Natural killer cell (primary cell): ENCODE results near the gene NRK. TPM values are rescaled to one million over a fixed set of nuclear protein-coding genes. Genes with fewer than 3 reads are reported as not detected.

ENCODE experiments used
- ATAC-seq, 3 donors: fragments of 150-1000 bp in 2 of 3; fragments of 200-7000 bp in 1 of 3; cut with Tn5 transposase; 1 replicate in 1 of 3; 2 replicates in 2 of 3; pipeline ENCODE4 v1.10.0; 2021; ENCODE audit warnings: mild to moderate bottlenecking in 2 of 3, moderate library complexity in 2 of 3
- DNase-seq, 2 donors: peaks; one replicate each; pipeline versions ENCODE4 v3.0.0 to v3.0.0-alpha.2; 2013 to 2021; ENCODE audit warnings: mixed read lengths in 1 of 2
- H3K27ac ChIP-seq: one replicate; pipeline ENCODE4 v1.5.1; 2013; ENCODE audit warnings: mild to moderate bottlenecking, low read length
- H3K27me3 ChIP-seq: one replicate; pipeline ENCODE4 v1.6.1; 2013; ENCODE audit warnings: low read length; ENCODE audit not compliant: control insufficient read depth, insufficient read depth
- H3K36me3 ChIP-seq: one replicate; pipeline ENCODE4 v1.6.1; 2013; ENCODE audit warnings: low read length; ENCODE audit not compliant: control insufficient read depth, insufficient read depth
- H3K4me1 ChIP-seq: one replicate; pipeline ENCODE4 v1.6.1; 2013; ENCODE audit warnings: low read length; ENCODE audit not compliant: control insufficient read depth, insufficient read depth
- H3K4me3 ChIP-seq: one replicate; pipeline ENCODE4 v1.5.1; 2013; ENCODE audit warnings: low read length
- H3K9me3 ChIP-seq: one replicate; pipeline ENCODE4 v1.6.1; 2013; ENCODE audit warnings: low read length; ENCODE audit not compliant: control insufficient read depth, insufficient read depth
- H3K27ac Mint-ChIP-seq, 2 donors: one replicate each; pipeline ENCODE4 v1.8.0; 2022; ENCODE audit warnings: mild to moderate bottlenecking in 2 of 2, mixed read lengths in 2 of 2, moderate library complexity in 1 of 2
- H3K27me3 Mint-ChIP-seq, 2 donors: one replicate each; pipeline ENCODE4 v1.8.0; 2022; ENCODE audit warnings: low read depth in 2 of 2, mixed read lengths in 2 of 2
- H3K36me3 Mint-ChIP-seq: one replicate; pipeline ENCODE4 v1.8.0; 2022; ENCODE audit warnings: mixed read lengths
- H3K4me1 Mint-ChIP-seq, 2 donors: one replicate each; pipeline ENCODE4 v1.8.0; 2022; ENCODE audit warnings: mixed read lengths in 2 of 2
- H3K4me3 Mint-ChIP-seq: one replicate; pipeline ENCODE4 v1.8.0; 2022; ENCODE audit warnings: mild to moderate bottlenecking, moderate library complexity, mixed read lengths
- H3K9me3 Mint-ChIP-seq, 2 donors: one replicate each; pipeline ENCODE4 v1.8.0; 2022; ENCODE audit warnings: mixed read lengths in 2 of 2
- CTCF ChIP-seq: fragments of 200-600 bp; IDR thresholded peaks from one replicate; pipeline ENCODE4 v1.8.0; 2022; ENCODE audit warnings: antibody characterized with exemption
- WGBS: methylation state at CpG from one replicate; pipeline ENCODE4 v1.1.7; 2013; ENCODE audit warnings: missing lambda C conversion rate; ENCODE audit not compliant: insufficient coverage; 5-methylcytosine and 5-hydroxymethylcytosine counted together
- intact Hi-C: fragments of 100-400 bp; cut with micrococcal nuclease; formaldehyde crosslinking; loops from one replicate; pipeline ENCODE4 v1.14.2; 2022
- total RNA-seq, 4 donors: library from RNA; stranded (reverse); fragments of 120-200 nt in 1 of 4; gene quantifications; one replicate each; pipeline versions ENCODE4 v1.2.3 to v1.2.4, GENCODE V29; 2013 to 2022

Gene NRK
- total RNA-seq, result not detected
- total RNA-seq (2013), result not detected

- DNase-seq, result no peak
These were observed at the start of gene NRK for GRCh38 chrX:105822138-105823091. TSS of gene NRK (plus strand) at chrX:105822539. CDS start at chrX:105822846, 307 bp downstream.

DNA sequence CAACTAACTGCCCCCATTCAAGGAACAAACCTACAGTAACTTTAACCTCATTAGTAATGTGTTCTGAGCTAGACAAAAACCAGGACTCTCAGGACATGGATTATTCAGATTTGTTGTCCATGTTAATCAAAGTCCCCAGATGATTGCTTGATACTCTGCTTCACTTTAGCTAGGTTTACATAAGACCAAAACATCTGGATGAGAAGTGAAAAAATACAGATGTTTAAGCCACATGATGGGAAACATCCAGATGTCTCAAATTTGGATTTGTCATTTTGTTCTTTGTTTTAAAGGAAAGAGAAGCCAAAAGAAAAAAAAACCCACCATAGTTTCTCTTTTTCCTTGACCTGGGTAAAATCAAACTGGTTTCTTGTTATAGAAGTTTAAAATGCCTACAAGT lies 48.5 kb upstream of the NRK start:
- H3K4me3 Mint-ChIP-seq, result no peak overlapping the region
- no peak for ATAC-seq

More at GRCh38 chrX:105822138-105823091, at the start of gene NRK:
- Mint-ChIP-seq H3K9me3 (peaks cover 3 to 5% of the 10 kb centered on the region in 2 donors), H3K4me3 (no peak within 1 kb of the TSS), H3K4me1 (no peaks in the 10 kb centered on the region), H3K27ac (no peak within 1 kb of the TSS), H3K36me3 (peaks cover 9% of the 10 kb centered on the region), H3K27me3 (peaks cover 7 to 30% of the 10 kb centered on the region in 2 donors)
- no peak for ATAC-seq
- Histone ChIP-seq H3K27ac (no peak within 1 kb of the TSS), H3K36me3 (no peaks in the 10 kb centered on the region), H3K9me3 (no peaks in the 10 kb centered on the region), H3K4me1 (no peaks in the 10 kb centered on the region), H3K27me3 (no peaks in the 10 kb centered on the region), H3K4me3 (no peak within 1 kb of the TSS)
- intact Hi-C loops, result no loop called here
- TF ChIP-seq CTCF, result no peak
- WGBS, result 8% methylated on average over 75 of the region's 76 CpGs

DNA sequence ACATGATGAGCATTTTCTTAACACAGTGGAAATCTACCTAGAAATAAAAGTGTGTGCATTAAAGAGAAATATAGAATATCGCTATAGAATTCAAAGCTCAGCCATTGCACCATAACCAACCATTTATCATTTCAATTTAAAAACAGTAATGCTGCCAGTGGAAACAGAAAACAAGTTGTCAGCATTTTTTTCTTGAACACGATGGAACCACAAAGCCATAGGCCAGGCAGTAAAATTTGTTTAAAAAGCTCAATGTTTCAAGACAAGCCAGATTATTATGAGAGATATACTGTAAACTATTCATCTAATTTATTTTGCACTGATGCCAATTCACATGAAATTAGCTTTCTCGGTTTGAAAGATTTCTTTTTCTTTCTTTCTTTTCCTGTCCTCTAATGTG lies 46.7 kb upstream of the NRK start:
- WGBS, result 70% methylated on average over 2 of the region's 3 CpGs
- H3K9me3 Mint-ChIP-seq, result no peaks in the 10 kb centered on the region
- Histone ChIP-seq H3K4me3 (no peak overlapping the region), H3K9me3 (no peaks in the 10 kb centered on the region), H3K27me3 (no peaks in the 10 kb centered on the region), H3K36me3 (no peaks in the 10 kb centered on the region), H3K27ac (no peak overlapping the region), H3K4me1 (no peaks in the 10 kb centered on the region)
- H3K4me1 Mint-ChIP-seq, result no peaks in the 10 kb centered on the region
- DNase-seq (no peak), ATAC-seq (no peak)
- H3K27me3 Mint-ChIP-seq, result no peaks in the 10 kb centered on the region
- H3K4me3 Mint-ChIP-seq, result no peak overlapping the region
- intact Hi-C loops, result no loop called here
- no peak overlapping the region for H3K27ac Mint-ChIP-seq
- no peaks in the 10 kb centered on the region for H3K36me3 Mint-ChIP-seq
- no peak for TF ChIP-seq CTCF

More for the DNA sequence above, 48.5 kb upstream of the NRK start:
- intact Hi-C loops, result no loop called here
- no peak for DNase-seq
- Histone ChIP-seq H3K4me1 (no peaks in the 10 kb centered on the region), H3K36me3 (no peaks in the 10 kb centered on the region), H3K4me3 (no peak overlapping the region), H3K9me3 (no peaks in the 10 kb centered on the region), H3K27ac (no peak overlapping the region), H3K27me3 (no peaks in the 10 kb centered on the region)
- Mint-ChIP-seq H3K9me3 (no peaks in the 10 kb centered on the region), H3K27ac (no peak overlapping the region), H3K36me3 (no peaks in the 10 kb centered on the region), H3K4me1 (no peaks in the 10 kb centered on the region), H3K27me3 (no peaks in the 10 kb centered on the region)
- no peak for TF ChIP-seq CTCF
